Naive B cell (primary cell): Measurements from ENCODE around the gene PICK1. TPM values are rescaled to one million over a fixed set of nuclear protein-coding genes. Genes with fewer than 3 reads are reported as not detected.

Experiments used
- ATAC-seq, 2 donors: fragments of 150-1000 bp; cut with Tn5 transposase; 2 replicates each; pipeline ENCODE4 v1.10.0; 2021; ENCODE audit warnings: low read depth in 2 of 2, mild to moderate bottlenecking in 2 of 2, moderate library complexity in 2 of 2
- DNase-seq: peaks from one replicate; pipeline ENCODE4 v3.0.0; 2022
- H3K27ac Mint-ChIP-seq, 6 donors: one replicate each; pipeline ENCODE4 v1.8.0; 2020 to 2022; ENCODE audit warnings: mild to moderate bottlenecking in 6 of 6, mixed read lengths in 6 of 6, moderate library complexity in 5 of 6, inconsistent platforms in 2 of 6
- H3K27me3 Mint-ChIP-seq, 3 donors: one replicate each; pipeline ENCODE4 v1.8.0; 2021 to 2022; ENCODE audit warnings: mixed read lengths in 3 of 3, mild to moderate bottlenecking in 1 of 3
- H3K36me3 Mint-ChIP-seq, 2 donors: one replicate each; pipeline ENCODE4 v1.8.0; 2020 to 2022; ENCODE audit warnings: mixed read lengths in 2 of 2, inconsistent platforms in 1 of 2, mild to moderate bottlenecking in 1 of 2
- H3K4me1 Mint-ChIP-seq, 3 donors: one replicate each; pipeline ENCODE4 v1.8.0; 2020 to 2022; ENCODE audit warnings: mixed read lengths in 3 of 3, inconsistent platforms in 1 of 3, mild to moderate bottlenecking in 1 of 3, moderate library complexity in 1 of 3
- H3K4me3 Mint-ChIP-seq, 8 donors: one replicate each; pipeline ENCODE4 v1.8.0; 2020 to 2022; ENCODE audit warnings: mild to moderate bottlenecking in 8 of 8, mixed read lengths in 8 of 8, moderate library complexity in 8 of 8, inconsistent platforms in 2 of 8
- H3K9me3 Mint-ChIP-seq, 7 donors: one replicate each; pipeline ENCODE4 v1.8.0; 2020 to 2022; ENCODE audit warnings: mixed read lengths in 7 of 7, mild to moderate bottlenecking in 5 of 7, inconsistent platforms in 2 of 7, moderate library complexity in 1 of 7
- polyA plus RNA-seq, 6 donors: library from polyadenylated mRNA; unstranded; fragments of 300-500 nt; fragmentation: Illumina TruSeq; gene quantifications; one replicate each; pipeline ENCODE4 v1.2.3, GENCODE V29; 2021; ENCODE audit warnings: low read depth in 6 of 6

The PICK1 gene
- polyA plus RNA-seq, 6 donors from 2014 or later: 2.6 to 9.7 (median 9.3) TPM

- ATAC-seq: no peak
- Mint-ChIP-seq H3K9me3 (no peaks in the 10 kb centered on the region), H3K27ac (no peak overlapping the region), H3K4me3 (no peak overlapping the region), H3K27me3 (peaks cover 0 to 32% (median 3%) of the 10 kb centered on the region in 3 donors), H3K4me1 (peaks cover 0 to 12% (median 7%) of the 10 kb centered on the region in 3 donors), H3K36me3 (no peaks in the 10 kb centered on the region)
- no peak for DNase-seq
Observed at GRCh38 chr22:38049812-38050619, 7.2 kb upstream of the PICK1 start.

GRCh38 chr22:38050720-38051119 lies 6.5 kb upstream of the PICK1 start:
- H3K4me1 Mint-ChIP-seq: peaks cover 0 to 12% (median 7%) of the 10 kb centered on the region in 3 donors
- no peak overlapping the region for H3K4me3 Mint-ChIP-seq
- H3K27ac Mint-ChIP-seq: no peak overlapping the region
- ATAC-seq (no peak), DNase-seq (no peak)
- no peaks in the 10 kb centered on the region for H3K36me3 Mint-ChIP-seq
- H3K9me3 Mint-ChIP-seq: no peaks in the 10 kb centered on the region
- H3K27me3 Mint-ChIP-seq: peaks cover 0 to 27% (median 3%) of the 10 kb centered on the region in 3 donors

- Mint-ChIP-seq H3K36me3 (no peaks in the 10 kb centered on the region), H3K27me3 (peaks cover 0 to 23% (median 3%) of the 10 kb centered on the region in 3 donors), H3K4me1 (peaks cover 0 to 14% (median 7%) of the 10 kb centered on the region in 3 donors), H3K9me3 (no peaks in the 10 kb centered on the region), H3K27ac (no peak overlapping the region), H3K4me3 (no peak overlapping the region)
- ATAC-seq: no peak
- no peak for DNase-seq
Observed at GRCh38 chr22:38051261-38051660, 5.9 kb upstream of the PICK1 start.

- peak overlapping the region in 3 of 8 donors; percentile 33 to 57 (median 34) for H3K4me3 Mint-ChIP-seq
- ATAC-seq: peak; percentile 70 to 74
Observed at GRCh38 chr22:38051900-38052862, 5.0 kb upstream of the PICK1 start.

GRCh38 chr22:38062791-38063190 lies 5.6 kb downstream of the PICK1 start:
- peaks cover 13 to 25% of the 10 kb centered on the region in 2 donors for H3K36me3 Mint-ChIP-seq
- peaks cover 0 to 2% (median 0%) of the 10 kb centered on the region in 7 donors for H3K9me3 Mint-ChIP-seq
- peak overlapping the region in 2 of 8 donors; percentile 25 to 42 for H3K4me3 Mint-ChIP-seq
- peak overlapping the region in 5 of 6 donors; percentile 11 to 83 (median 53) for H3K27ac Mint-ChIP-seq
- peaks cover 15 to 19% (median 18%) of the 10 kb centered on the region in 3 donors for H3K4me1 Mint-ChIP-seq
- ATAC-seq (peak; percentile 34 to 44), DNase-seq (no peak)
- H3K27me3 Mint-ChIP-seq: no peaks in the 10 kb centered on the region

More at GRCh38 chr22:38051900-38052862, 5.0 kb upstream of the PICK1 start:
- H3K27me3 Mint-ChIP-seq: peaks cover 0 to 16% (median 3%) of the 10 kb centered on the region in 3 donors
- H3K9me3 Mint-ChIP-seq: no peaks in the 10 kb centered on the region
- H3K4me1 Mint-ChIP-seq: peaks cover 6 to 23% (median 16%) of the 10 kb centered on the region in 3 donors
- DNase-seq: peak; percentile 75
- no peaks in the 10 kb centered on the region for H3K36me3 Mint-ChIP-seq
- H3K27ac Mint-ChIP-seq: peak overlapping the region in 2 of 6 donors; percentile 11 to 79

GRCh38 chr22:38065539-38065938 lies 8.3 kb downstream of the PICK1 start:
- H3K27ac Mint-ChIP-seq: peak overlapping the region in 1 of 6 donors; percentile 26
- H3K4me3 Mint-ChIP-seq: peak overlapping the region in 1 of 8 donors; percentile 63
- H3K36me3 Mint-ChIP-seq: peaks cover 13 to 34% of the 10 kb centered on the region in 2 donors
- DNase-seq (no peak), ATAC-seq (no peak)
- no peaks in the 10 kb centered on the region for H3K27me3 Mint-ChIP-seq
- H3K9me3 Mint-ChIP-seq: no peaks in the 10 kb centered on the region
- H3K4me1 Mint-ChIP-seq: peaks cover 11 to 13% (median 11%) of the 10 kb centered on the region in 3 donors

- Mint-ChIP-seq H3K36me3 (peaks cover 13 to 38% of the 10 kb centered on the region in 2 donors), H3K27ac (peak overlapping the region in 1 of 6 donors; percentile 54), H3K4me3 (no peak overlapping the region), H3K9me3 (no peaks in the 10 kb centered on the region), H3K27me3 (no peaks in the 10 kb centered on the region), H3K4me1 (peaks cover 9 to 13% (median 11%) of the 10 kb centered on the region in 3 donors)
- no peak for DNase-seq
- no peak for ATAC-seq
Observed at GRCh38 chr22:38066381-38067027, 9.3 kb downstream of the PICK1 start.

GRCh38 chr22:38067028-38067415 lies 9.8 kb downstream of the PICK1 start:
- H3K27ac Mint-ChIP-seq: no peak overlapping the region
- H3K9me3 Mint-ChIP-seq: no peaks in the 10 kb centered on the region
- no peak for DNase-seq
- H3K4me1 Mint-ChIP-seq: peaks cover 9 to 11% (median 9%) of the 10 kb centered on the region in 3 donors
- no peak overlapping the region for H3K4me3 Mint-ChIP-seq
- no peak for ATAC-seq
- peaks cover 9 to 38% of the 10 kb centered on the region in 2 donors for H3K36me3 Mint-ChIP-seq
- H3K27me3 Mint-ChIP-seq: no peaks in the 10 kb centered on the region

GRCh38 chr22:38067761-38068360 lies 10.7 kb downstream of the PICK1 start:
- ATAC-seq (no peak), DNase-seq (no peak)
- peaks cover 4 to 7% (median 4%) of the 10 kb centered on the region in 3 donors for H3K4me1 Mint-ChIP-seq
- no peaks in the 10 kb centered on the region for H3K27me3 Mint-ChIP-seq
- peak overlapping the region in 2 of 6 donors; percentile 2 to 29 for H3K27ac Mint-ChIP-seq
- H3K9me3 Mint-ChIP-seq: no peaks in the 10 kb centered on the region
- H3K36me3 Mint-ChIP-seq: peaks cover 5 to 39% of the 10 kb centered on the region in 2 donors
- H3K4me3 Mint-ChIP-seq: no peak overlapping the region

GRCh38 chr22:38068641-38069371 lies 11.6 kb downstream of the PICK1 start:
- H3K4me3 Mint-ChIP-seq: no peak overlapping the region
- H3K9me3 Mint-ChIP-seq: no peaks in the 10 kb centered on the region
- peaks cover 4 to 40% of the 10 kb centered on the region in 2 donors for H3K36me3 Mint-ChIP-seq
- ATAC-seq: no peak
- DNase-seq: no peak
- H3K4me1 Mint-ChIP-seq: peaks cover 0 to 3% (median 0%) of the 10 kb centered on the region in 3 donors
- H3K27ac Mint-ChIP-seq: no peak overlapping the region
- H3K27me3 Mint-ChIP-seq: no peaks in the 10 kb centered on the region

GRCh38 chr22:38069372-38070249 lies 12.4 kb downstream of the PICK1 start:
- DNase-seq: no peak
- Mint-ChIP-seq H3K9me3 (no peaks in the 10 kb centered on the region), H3K27me3 (no peaks in the 10 kb centered on the region), H3K27ac (peak overlapping the region in 2 of 6 donors; percentile 37 to 65), H3K4me3 (peak overlapping the region in 1 of 8 donors; percentile 56), H3K36me3 (peaks cover 4 to 45% of the 10 kb centered on the region in 2 donors), H3K4me1 (peaks cover 0 to 3% (median 0%) of the 10 kb centered on the region in 3 donors)
- no peak for ATAC-seq
